SHP77 treated with DMSO at 0.1 percent for 48 hours (cell line): ENCODE data around the gene KCNMA1.

ENCODE experiments used
- DNase-seq: peaks from one replicate; lab custom pipeline; 2025; lab: John Stamatoyannopoulos, UW

KCNMA1 gene

GRCh38 chr10:76830218-76830617 is 807.4 kb downstream of the KCNMA1 start:
- DNase-seq, result no peak

DNA sequence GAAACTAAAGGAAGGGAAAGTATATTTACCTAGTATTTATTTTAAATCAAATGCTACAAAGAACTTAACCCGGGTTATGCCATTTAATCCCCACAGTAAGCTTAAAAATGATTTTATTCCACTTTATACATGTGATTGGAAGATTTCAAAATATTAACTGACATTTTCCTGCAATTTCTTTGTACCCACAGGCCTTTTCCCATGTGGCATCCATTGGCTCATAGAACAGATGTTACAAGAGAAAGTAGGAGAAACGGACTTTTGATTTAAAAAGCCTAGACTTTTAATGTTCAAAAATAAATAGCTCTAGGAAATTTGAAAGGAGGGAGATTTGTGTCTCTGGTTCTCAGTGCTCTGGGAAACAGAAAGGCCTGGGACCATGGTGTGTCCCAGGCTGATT is 807.9 kb downstream of the KCNMA1 start:
- DNase-seq, result no peak
